ENCODE results near the gene KIF4A.

KIF4A gene

DNA sequence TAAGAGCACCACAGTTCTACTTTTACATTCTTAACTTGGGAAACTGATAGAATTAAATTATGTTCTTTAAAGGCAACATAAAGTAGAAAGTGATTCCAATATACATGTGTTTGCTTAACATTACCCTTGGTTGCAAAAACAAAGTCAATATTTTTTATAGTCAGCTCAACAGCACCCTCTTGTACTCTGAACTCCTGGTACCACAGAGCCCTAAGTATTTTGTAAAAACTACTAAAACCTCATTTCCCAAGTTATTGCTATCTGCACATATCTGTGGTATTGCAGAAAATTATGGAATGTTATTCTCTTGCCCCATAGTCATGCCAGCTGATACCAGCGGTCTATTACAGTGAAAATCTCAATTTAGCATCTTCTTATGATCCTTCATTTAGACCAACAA, 2.9 kb downstream of the KIF4A start:
- Histone ChIP-seq H3K9me3 (ENCODE audit: insufficient read depth, low read length) (no peaks in the 10 kb centered on the region), H4K20me1 (ENCODE audit: insufficient read depth, low read length) (no peaks in the 10 kb centered on the region), H3K36me3 (replicated peaks; ENCODE audit: low read depth, low read length) (peaks cover 14% of the 10 kb centered on the region), H3K79me2 (ENCODE audit: low read length) (peaks cover 20% of the 10 kb centered on the region), H3K9ac (ENCODE audit: low read length) (no peak overlapping the region), H2AFZ (ENCODE audit: low read depth, low read length) (no peak overlapping the region), H3K4me1 (ENCODE audit: low read length) (peaks cover 10% of the 10 kb centered on the region), H3K27ac (ENCODE audit: low read length) (no peak overlapping the region), H3K4me3 (ENCODE audit: low read length) (no peak overlapping the region), H3K27me3 (ENCODE audit: low read depth, low read length) (no peaks in the 10 kb centered on the region), H3K4me2 (ENCODE audit: low read length) (no peak overlapping the region)
- TF ChIP-seq, protein P1, sequence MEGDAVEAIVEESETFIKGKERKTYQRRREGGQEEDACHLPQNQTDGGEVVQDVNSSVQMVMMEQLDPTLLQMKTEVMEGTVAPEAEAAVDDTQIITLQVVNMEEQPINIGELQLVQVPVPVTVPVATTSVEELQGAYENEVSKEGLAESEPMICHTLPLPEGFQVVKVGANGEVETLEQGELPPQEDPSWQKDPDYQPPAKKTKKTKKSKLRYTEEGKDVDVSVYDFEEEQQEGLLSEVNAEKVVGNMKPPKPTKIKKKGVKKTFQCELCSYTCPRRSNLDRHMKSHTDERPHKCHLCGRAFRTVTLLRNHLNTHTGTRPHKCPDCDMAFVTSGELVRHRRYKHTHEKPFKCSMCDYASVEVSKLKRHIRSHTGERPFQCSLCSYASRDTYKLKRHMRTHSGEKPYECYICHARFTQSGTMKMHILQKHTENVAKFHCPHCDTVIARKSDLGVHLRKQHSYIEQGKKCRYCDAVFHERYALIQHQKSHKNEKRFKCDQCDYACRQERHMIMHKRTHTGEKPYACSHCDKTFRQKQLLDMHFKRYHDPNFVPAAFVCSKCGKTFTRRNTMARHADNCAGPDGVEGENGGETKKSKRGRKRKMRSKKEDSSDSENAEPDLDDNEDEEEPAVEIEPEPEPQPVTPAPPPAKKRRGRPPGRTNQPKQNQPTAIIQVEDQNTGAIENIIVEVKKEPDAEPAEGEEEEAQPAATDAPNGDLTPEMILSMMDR (IDR thresholded peaks at IDR 0.05; ENCODE audit: low read depth, low read length), result no peak
- no peak for TF ChIP-seq EZH2phosphoT487 (IDR thresholded peaks at IDR 0.05; ENCODE audit: low read depth)

DNA sequence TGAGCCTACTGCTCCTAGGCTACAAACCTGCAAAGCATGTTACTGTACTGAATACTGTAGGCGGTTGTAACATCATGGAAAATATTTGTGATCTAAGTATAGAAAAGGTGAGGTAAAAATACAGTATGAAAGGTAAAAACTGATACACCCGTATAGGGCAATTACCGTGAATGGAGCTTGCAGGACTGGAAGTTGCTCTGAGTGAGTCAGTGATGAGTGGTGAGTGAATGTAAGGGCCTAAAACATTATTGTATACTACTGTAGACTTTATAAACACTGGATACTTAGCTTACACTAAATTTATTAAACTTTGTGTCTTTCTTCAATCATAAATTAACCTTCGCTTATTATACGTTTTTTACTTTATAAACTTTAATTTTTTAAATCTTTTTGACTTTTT, 3.7 kb downstream of the KIF4A start:
- Histone ChIP-seq H3K4me1 (ENCODE audit: low read length) (peaks cover 10% of the 10 kb centered on the region), H3K36me3 (replicated peaks; ENCODE audit: low read depth, low read length) (peaks cover 14% of the 10 kb centered on the region), H3K4me3 (ENCODE audit: low read length) (no peak overlapping the region), H3K9me3 (ENCODE audit: insufficient read depth, low read length) (no peaks in the 10 kb centered on the region), H3K79me2 (ENCODE audit: low read length) (peaks cover 20% of the 10 kb centered on the region), H2AFZ (ENCODE audit: low read depth, low read length) (no peak overlapping the region), H3K4me2 (ENCODE audit: low read length) (no peak overlapping the region), H3K27ac (ENCODE audit: low read length) (no peak overlapping the region), H3K27me3 (ENCODE audit: low read depth, low read length) (no peaks in the 10 kb centered on the region), H3K9ac (ENCODE audit: low read length) (no peak overlapping the region), H4K20me1 (ENCODE audit: insufficient read depth, low read length) (no peaks in the 10 kb centered on the region)
- TF ChIP-seq EZH2phosphoT487 (IDR thresholded peaks at IDR 0.05; ENCODE audit: low read depth), result no peak
- TF ChIP-seq, protein P1 (IDR thresholded peaks at IDR 0.05; ENCODE audit: low read depth, low read length), result no peak

DNA sequence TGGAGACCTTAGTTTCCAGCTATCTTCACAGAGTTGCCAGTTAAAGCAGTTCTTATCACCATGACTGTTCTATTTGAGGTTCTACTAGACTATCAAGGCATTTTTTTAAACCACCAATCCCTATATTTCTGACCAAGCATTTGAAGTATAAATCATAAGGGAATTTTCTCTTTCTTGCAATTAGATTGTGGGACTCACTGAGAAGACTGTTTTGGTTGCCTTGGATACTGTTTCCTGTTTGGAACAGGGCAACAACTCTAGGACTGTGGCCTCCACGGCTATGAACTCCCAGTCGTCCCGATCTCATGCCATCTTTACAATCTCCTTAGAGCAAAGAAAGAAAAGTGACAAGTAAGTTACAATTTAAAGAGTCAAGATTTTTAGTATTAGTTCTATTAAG, 11.8 kb downstream of the KIF4A start:
- TF ChIP-seq, protein P1 (IDR thresholded peaks at IDR 0.05; ENCODE audit: low read depth, low read length), result no peak
- TF ChIP-seq EZH2phosphoT487 (IDR thresholded peaks at IDR 0.05; ENCODE audit: low read depth), result no peak
- H3K27me3 ChIP-seq (ENCODE audit: low read depth, low read length), result no peaks in the 10 kb centered on the region
- no peak overlapping the region for H3K4me3 ChIP-seq (ENCODE audit: low read length)
- H3K4me2 ChIP-seq (ENCODE audit: low read length), result no peak overlapping the region
- H3K9me3 ChIP-seq (ENCODE audit: insufficient read depth, low read length), result no peaks in the 10 kb centered on the region
- no peaks in the 10 kb centered on the region for H4K20me1 ChIP-seq (ENCODE audit: insufficient read depth, low read length)
- H2AFZ ChIP-seq (ENCODE audit: low read depth, low read length), result no peak overlapping the region
- H3K79me2 ChIP-seq (ENCODE audit: low read length), result no peaks in the 10 kb centered on the region
- H3K4me1 ChIP-seq (ENCODE audit: low read length), result no peaks in the 10 kb centered on the region
- H3K27ac ChIP-seq (ENCODE audit: low read length), result no peak overlapping the region
- H3K9ac ChIP-seq (ENCODE audit: low read length), result no peak overlapping the region
- peaks cover 40% of the 10 kb centered on the region for H3K36me3 ChIP-seq (replicated peaks; ENCODE audit: low read depth, low read length)

DNA sequence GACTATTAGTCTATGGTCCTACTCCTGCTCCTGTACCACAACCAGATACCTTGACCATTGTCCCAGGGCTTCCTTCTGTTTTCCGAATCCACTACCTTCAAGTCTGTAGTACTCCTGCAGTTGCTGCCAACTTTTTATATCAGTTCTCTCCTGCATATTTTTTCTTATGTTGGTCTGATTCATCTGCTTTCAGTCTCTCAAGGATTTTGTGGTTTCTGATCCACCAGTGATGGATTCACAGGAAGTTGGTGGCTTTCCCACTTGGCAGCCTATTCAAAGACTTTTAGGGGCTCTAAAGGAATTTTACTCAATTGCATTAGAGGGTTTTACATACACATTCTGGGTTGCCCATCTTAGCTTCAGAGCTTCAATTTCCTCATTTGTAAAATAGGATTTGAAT, 23.6 kb downstream of the KIF4A start:
- Histone ChIP-seq H3K9ac (ENCODE audit: low read length) (no peak overlapping the region), H3K9me3 (ENCODE audit: insufficient read depth, low read length) (no peaks in the 10 kb centered on the region), H2AFZ (ENCODE audit: low read depth, low read length) (no peak overlapping the region), H3K36me3 (replicated peaks; ENCODE audit: low read depth, low read length) (peaks cover 15% of the 10 kb centered on the region), H3K4me3 (ENCODE audit: low read length) (no peak overlapping the region), H3K27me3 (ENCODE audit: low read depth, low read length) (no peaks in the 10 kb centered on the region), H4K20me1 (ENCODE audit: insufficient read depth, low read length) (no peaks in the 10 kb centered on the region), H3K27ac (ENCODE audit: low read length) (no peak overlapping the region), H3K79me2 (ENCODE audit: low read length) (0 out of 2 replicates have a peak, but pooled peaks cover 3% of the 10 kb centered on the region), H3K4me2 (ENCODE audit: low read length) (no peak overlapping the region), H3K4me1 (ENCODE audit: low read length) (no peaks in the 10 kb centered on the region)
- TF ChIP-seq EZH2phosphoT487 (IDR thresholded peaks at IDR 0.05; ENCODE audit: low read depth), result no peak
- TF ChIP-seq, protein P1 (IDR thresholded peaks at IDR 0.05; ENCODE audit: low read depth, low read length), result no peak
